Measurements from ENCODE around the gene AFAP1. TPM values are rescaled to one million over a fixed set of nuclear protein-coding genes. Genes with fewer than 3 reads are reported as not detected.

The AFAP1 gene
- total and polyA plus RNA-seq, 2 of the 8 experiments (the other 6 are each of a cell fraction or from before 2014, with no cell fraction given): 3.6 to 18.2 TPM

DNA sequence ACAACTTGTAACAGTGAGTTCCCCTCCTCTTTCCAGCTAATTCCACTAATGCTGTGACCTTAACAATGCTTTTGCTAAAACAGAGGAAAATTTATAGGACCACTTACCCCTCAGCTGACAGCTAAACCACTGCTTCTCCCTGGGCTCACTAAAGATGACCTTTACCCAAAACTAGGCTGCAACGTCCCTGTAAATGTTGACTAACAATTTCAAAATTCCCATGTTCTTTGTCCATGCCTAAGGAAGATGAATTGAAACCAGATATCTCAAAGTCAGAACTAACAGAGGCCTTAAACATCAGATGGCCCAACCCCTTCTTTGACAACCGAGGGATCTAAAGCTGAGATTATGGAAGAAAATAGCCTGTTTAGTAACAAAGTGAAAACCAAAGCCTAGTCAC lies 32.5 kb downstream of the AFAP1 start:
- H4K8ac ChIP-seq (ENCODE audit: extremely low read depth, insufficient read depth, low read length): no peak overlapping the region
- H3K4ac ChIP-seq (replicated peaks; ENCODE audit: insufficient read length, low read depth, low read length): no peak overlapping the region
- CTCF ChIA-PET (ENCODE audit: partially characterized antibody): interaction anchor here (0.7 to 1.9 kb wide), 7 partner anchors 15 to 187 kb away, joined by 3 to 6 read pairs (median 4); no protein-coding TSS in a partner anchor
- FAIRE-seq (no peak), DNase-seq (ENCODE audit: low read depth in 1 of 2, low spot score in 2 of 2) (no peak)
- no peak overlapping the region for H3K56ac ChIP-seq (replicated peaks; ENCODE audit: insufficient read length, low read depth, low read length)
- no peaks in the 10 kb centered on the region for H3K9me3 ChIP-seq (ENCODE audit: insufficient read depth in 2 of 2, low read depth in 1 of 2, low read length in 1 of 2)
- no peak overlapping the region for H2BK5ac ChIP-seq (ENCODE audit: low read depth, low read length)
- no peak overlapping the region for H2BK12ac ChIP-seq (ENCODE audit: low read depth, low read length)
- no peak overlapping the region for H3K4me3 ChIP-seq (ENCODE audit: extremely low read depth in 1 of 4, insufficient read depth in 2 of 4, low read depth in 3 of 4, low read length in 4 of 4)
- no peak overlapping the region for H3K14ac ChIP-seq (ENCODE audit: insufficient read length)
- no peak overlapping the region for H2BK20ac ChIP-seq (ENCODE audit: low read length)
- no peak overlapping the region for H3K23ac ChIP-seq (ENCODE audit: insufficient read length)
- H3K18ac ChIP-seq (ENCODE audit: extremely low read depth, low read length): no peak overlapping the region
- no peak overlapping the region for H2BK120ac ChIP-seq (replicated peaks; ENCODE audit: low read depth, low read length)
- H4K20me1 ChIP-seq (replicated peaks in 1 of 2; ENCODE audit: control insufficient read depth in 1 of 2, insufficient read depth in 2 of 2, low read length in 2 of 2): no peaks in the 10 kb centered on the region
- H3K4me1 ChIP-seq (replicated peaks in 1 of 4; ENCODE audit: control insufficient read depth in 3 of 4, insufficient read depth in 4 of 4, low read length in 3 of 4): peaks cover 15 to 33% (median 23%) of the 10 kb centered on the region in 4 experiments
- TF ChIP-seq TBP (IDR thresholded peaks at IDR 0.05; ENCODE audit: low read depth, low read length): no peak
- no peak for TF ChIP-seq MAX (IDR thresholded peaks at IDR 0.05)
- TF ChIP-seq CTBP2 (IDR thresholded peaks at IDR 0.05; ENCODE audit: borderline replicate concordance, insufficient read depth, insufficient read length, low read length): no peak
- no peak for TF ChIP-seq CEBPB (IDR thresholded peaks at IDR 0.05; ENCODE audit: low read depth, low read length)
- TF ChIP-seq, protein P1, sequence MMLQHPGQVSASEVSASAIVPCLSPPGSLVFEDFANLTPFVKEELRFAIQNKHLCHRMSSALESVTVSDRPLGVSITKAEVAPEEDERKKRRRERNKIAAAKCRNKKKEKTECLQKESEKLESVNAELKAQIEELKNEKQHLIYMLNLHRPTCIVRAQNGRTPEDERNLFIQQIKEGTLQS (IDR thresholded peaks at IDR 0.05; ENCODE audit: insufficient read depth, low read depth, low read length): no peak
- TF ChIP-seq KDM4A (IDR thresholded peaks at IDR 0.05; ENCODE audit: low read depth, low read length, severe bottlenecking): no peak
- no peak for TF ChIP-seq ASH2L (IDR thresholded peaks at IDR 0.05; ENCODE audit: low read length)
- no peak for TF ChIP-seq TAF1 (IDR thresholded peaks at IDR 0.05; ENCODE audit: low read depth, low read length)
- no peaks in the 10 kb centered on the region for H3K27me3 ChIP-seq (replicated peaks in 1 of 4; ENCODE audit: control insufficient read depth in 3 of 4, extremely low read depth in 1 of 4, insufficient read depth in 3 of 4, low read length in 3 of 4)
- no peak overlapping the region for H2BK15ac ChIP-seq (ENCODE audit: low read length)
- H4K91ac ChIP-seq (replicated peaks; ENCODE audit: insufficient read length, low read length): no peak overlapping the region
- no peak overlapping the region for H3K27ac ChIP-seq (ENCODE audit: low read depth, low read length)
- POLR2A ChIA-PET (ENCODE audit: partially characterized antibody): interaction anchor here (1.1 kb wide), 1 partner anchor 22 kb away, joined by 3 read pairs; no protein-coding TSS in a partner anchor
- WGBS, 2 experiments (ENCODE audit: extremely low coverage in 1 of 2, insufficient coverage in 1 of 2, insufficient read length in 1 of 2, insufficient replicate concordance in 2 of 2, low coverage in 1 of 2, low lambda C conversion rate in 2 of 2, missing lambda C conversion rate in 1 of 2): 86% methylated on average over 2 of the region's 2 CpGs; no CpG with 5 or more reads in 1 of the 2 experiments
- no peaks in the 10 kb centered on the region for H3K36me3 ChIP-seq (ENCODE audit: control insufficient read depth in 2 of 4, insufficient read depth in 4 of 4, low read length in 3 of 4)
- H2AFZ ChIP-seq (ENCODE audit: low read length): no peak overlapping the region
- no peak overlapping the region for H2AK5ac ChIP-seq (ENCODE audit: low read depth, low read length)
- H3K79me2 ChIP-seq (ENCODE audit: control insufficient read depth in 1 of 2, insufficient read depth in 2 of 2, low read length in 2 of 2): peaks cover 0 to 62% of the 10 kb centered on the region in 2 experiments; a peak in 3 of 4 replicates
- H4K5ac ChIP-seq (ENCODE audit: insufficient read length, low read depth, low read length): no peak overlapping the region
- no peaks in the 10 kb centered on the region for H3K23me2 ChIP-seq (ENCODE audit: low read depth, low read length)
- H3K9ac ChIP-seq (replicated peaks in 1 of 4; ENCODE audit: extremely low read depth in 1 of 4, low read depth in 3 of 4, low read length in 3 of 4): no peak overlapping the region
- peaks cover 9% of the 10 kb centered on the region for H3K79me1 ChIP-seq (ENCODE audit: low read depth, low read length)
- H3K4me2 ChIP-seq (ENCODE audit: insufficient read depth in 1 of 2, low read depth in 2 of 2, low read length in 2 of 2): no peak overlapping the region

All from H1 (cell line).